Thymus (tissue), 11 donors: ENCODE measurements around the gene KIF14. TPM values are rescaled to one million over a fixed set of nuclear protein-coding genes. Genes with fewer than 3 reads are reported as not detected.
"Not testable (repeated sequence)": the region's sequence is repeated elsewhere in the genome, so short reads cannot be mapped to it uniquely, and the experiment has no call there.

Experiments
- DNase-seq, 9 donors: peaks; one replicate each; pipeline ENCODE4 v3.0.0-alpha.2; 2013; ENCODE audit warnings: low spot score in 9 of 9, low read depth in 6 of 9, missing footprints in 1 of 9
- H3K27ac ChIP-seq, 2 donors: one replicate each; pipeline ENCODE4 v1.5.1; 2013; ENCODE audit warnings: control low read depth in 1 of 2, low read depth in 1 of 2, low read length in 1 of 2, mild to moderate bottlenecking in 1 of 2, moderate library complexity in 1 of 2
- H3K27me3 ChIP-seq, 2 donors: one replicate each; pipeline ENCODE4 v1.5.1; 2013; ENCODE audit warnings: low read length in 1 of 2; ENCODE audit not compliant: control insufficient read depth in 2 of 2, insufficient read depth in 1 of 2
- H3K36me3 ChIP-seq, 2 donors: one replicate each; pipeline ENCODE4 v1.5.1; 2013; ENCODE audit warnings: low read length in 1 of 2, mild to moderate bottlenecking in 1 of 2, moderate library complexity in 1 of 2; ENCODE audit not compliant: control insufficient read depth in 2 of 2, insufficient read depth in 2 of 2
- H3K4me1 ChIP-seq, 2 donors: one replicate each; pipeline ENCODE4 v1.5.1; 2013; ENCODE audit warnings: low read length in 2 of 2; ENCODE audit not compliant: control insufficient read depth in 2 of 2, insufficient read depth in 2 of 2
- H3K4me3 ChIP-seq, 2 donors: one replicate each; pipeline ENCODE4 v1.5.1; 2013; ENCODE audit warnings: low read length in 2 of 2, control low read depth in 1 of 2, mild to moderate bottlenecking in 1 of 2
- H3K9me3 ChIP-seq, 2 donors: one replicate each; pipeline ENCODE4 v1.5.1; 2013; ENCODE audit warnings: low read length in 1 of 2, mild to moderate bottlenecking in 1 of 2; ENCODE audit not compliant: control insufficient read depth in 2 of 2, insufficient read depth in 1 of 2
- WGBS: extraction: QIAGEN DNeasy Blood & Tissue Kit; methylation state at CpG from one replicate; pipeline ENCODE4 v1.1.7; 2013; 5-methylcytosine and 5-hydroxymethylcytosine counted together
- polyA plus RNA-seq: library from polyadenylated mRNA; stranded (reverse); fragments of 200-250 nt; gene quantifications from one replicate; pipeline ENCODE4 v1.2.3, GENCODE V29; 2013
- total RNA-seq: library from RNA; stranded (reverse); fragments of 120-200 nt; gene quantifications from one replicate; pipeline ENCODE4 v1.2.4, GENCODE V29; 2013
- donor health status: healthy.

KIF14 gene
- total and polyA plus RNA-seq, 2 donors, result 1.4 to 14.4 TPM

DNA sequence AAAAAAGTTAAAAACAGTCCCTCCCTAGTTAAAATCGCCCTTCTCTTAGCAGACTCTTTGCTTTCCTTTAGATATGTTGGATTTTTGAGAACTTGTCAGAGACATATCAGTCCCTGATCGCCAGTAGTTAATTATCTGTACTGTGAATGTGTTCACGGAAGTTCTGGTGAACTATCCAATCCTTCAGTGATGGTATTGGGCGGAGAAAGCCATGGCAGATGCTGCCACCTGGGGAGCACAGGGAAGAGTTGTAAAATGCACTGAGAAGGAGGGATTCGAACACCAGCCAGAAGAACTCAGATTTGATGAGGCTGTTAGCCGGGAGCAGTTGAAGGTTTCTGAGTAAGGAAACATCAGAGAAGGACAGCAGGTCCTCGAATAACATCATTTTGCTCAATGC, 17.5 kb upstream of the KIF14 start:
- no peaks in the 10 kb centered on the region for H3K9me3 ChIP-seq
- H3K27me3 ChIP-seq, result no peaks in the 10 kb centered on the region
- H3K4me1 ChIP-seq, result no peaks in the 10 kb centered on the region
- WGBS, result 98% methylated on average over 7 of the region's 7 CpGs
- no peak for DNase-seq
- peaks cover 0 to 10% of the 10 kb centered on the region in 2 donors for H3K36me3 ChIP-seq
- H3K27ac ChIP-seq, result no peak overlapping the region
- no peak overlapping the region for H3K4me3 ChIP-seq

GRCh38 chr1:200636681-200637080, 16.1 kb upstream of the KIF14 start:
- Histone ChIP-seq H3K27me3 (no peaks in the 10 kb centered on the region), H3K4me3 (no peak overlapping the region), H3K36me3 (peaks cover 0 to 6% of the 10 kb centered on the region in 2 donors), H3K9me3 (no peaks in the 10 kb centered on the region), H3K4me1 (no peaks in the 10 kb centered on the region), H3K27ac (no peak overlapping the region)
- DNase-seq, result no peak
- over 99% methylated on average over 2 of the region's 2 CpGs for WGBS

DNA sequence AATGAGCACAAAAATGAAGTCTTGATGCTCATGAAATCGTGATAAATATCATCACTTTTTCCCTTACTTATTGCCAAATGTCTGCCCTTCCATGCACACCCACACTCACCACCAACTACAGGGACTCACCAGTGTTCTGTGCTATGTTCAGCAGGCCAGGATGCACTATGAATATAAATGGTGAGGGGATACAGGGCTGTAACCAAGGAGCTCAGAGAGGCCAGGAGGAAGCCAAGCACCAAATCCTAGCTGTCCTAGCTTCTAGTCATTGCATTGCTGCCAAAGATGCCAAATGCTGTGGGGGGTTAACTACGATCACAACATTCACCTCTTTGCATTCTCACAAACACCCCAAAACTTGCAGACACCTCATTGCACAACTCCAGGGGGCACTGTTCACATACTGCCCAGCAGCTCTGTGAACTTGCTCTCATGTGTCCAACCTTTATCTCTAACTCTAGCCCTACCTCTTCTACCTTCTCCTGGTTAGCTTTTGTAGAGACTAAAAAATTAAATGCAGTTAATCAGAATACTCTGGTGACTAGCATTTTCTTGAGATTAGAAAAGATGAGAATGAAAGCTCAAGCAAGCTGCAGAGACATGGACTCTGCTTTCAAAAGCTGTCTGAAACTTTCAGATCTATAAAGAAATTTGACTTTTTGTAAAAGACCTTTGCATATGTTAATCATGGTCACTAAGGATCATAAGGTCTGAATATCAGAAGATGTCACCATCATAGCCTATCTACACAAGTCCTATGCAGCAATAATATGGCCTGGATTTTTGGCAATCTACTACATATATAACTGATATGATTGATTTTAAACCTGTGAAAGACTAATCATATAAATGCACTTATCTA, 13.9 kb upstream of the KIF14 start:
- H3K4me1 ChIP-seq, result no peaks in the 10 kb centered on the region
- WGBS, result 49% methylated on average over 2 of the region's 2 CpGs
- H3K9me3 ChIP-seq, result no peaks in the 10 kb centered on the region
- DNase-seq, result no peak
- no peak overlapping the region for H3K27ac ChIP-seq
- no peaks in the 10 kb centered on the region for H3K36me3 ChIP-seq
- H3K4me3 ChIP-seq, result no peak overlapping the region
- no peaks in the 10 kb centered on the region for H3K27me3 ChIP-seq

- WGBS, result 99% methylated on average over 1 of the region's 1 CpG
- Histone ChIP-seq H3K4me1 (peaks cover 0 to 8% of the 10 kb centered on the region in 2 donors), H3K27ac (no peak overlapping the region), H3K9me3 (no peaks in the 10 kb centered on the region), H3K36me3 (no peaks in the 10 kb centered on the region), H3K4me3 (no peak overlapping the region), H3K27me3 (no peaks in the 10 kb centered on the region)
- DNase-seq, result no peak
These were observed 10.8 kb upstream of the KIF14 start for GRCh38 chr1:200631375-200631774.

DNA sequence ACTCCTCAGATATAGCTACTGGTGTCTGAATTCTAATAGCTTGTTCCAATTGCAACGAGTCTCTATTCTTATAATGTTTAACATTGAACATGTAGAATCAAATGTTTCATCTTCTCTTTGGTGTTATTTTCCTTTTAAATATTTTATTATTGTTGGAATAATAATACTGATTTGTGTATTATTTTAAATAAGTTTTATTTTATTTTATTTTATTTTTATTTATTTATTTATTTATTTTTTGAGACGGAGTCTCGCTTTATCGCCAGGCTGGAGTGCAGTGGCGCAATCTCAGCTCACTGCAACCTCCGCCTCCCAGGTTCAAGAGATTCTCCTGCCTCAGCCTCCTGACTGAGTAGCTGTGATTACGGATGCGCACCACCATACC, 10.0 kb upstream of the KIF14 start:
- not testable (repeated sequence) for H3K4me1 ChIP-seq, DNase-seq, H3K9me3 ChIP-seq, H3K27me3 ChIP-seq, H3K4me3 ChIP-seq, H3K27ac ChIP-seq, H3K36me3 ChIP-seq
- 99% methylated on average over 8 of the region's 8 CpGs for WGBS

DNA sequence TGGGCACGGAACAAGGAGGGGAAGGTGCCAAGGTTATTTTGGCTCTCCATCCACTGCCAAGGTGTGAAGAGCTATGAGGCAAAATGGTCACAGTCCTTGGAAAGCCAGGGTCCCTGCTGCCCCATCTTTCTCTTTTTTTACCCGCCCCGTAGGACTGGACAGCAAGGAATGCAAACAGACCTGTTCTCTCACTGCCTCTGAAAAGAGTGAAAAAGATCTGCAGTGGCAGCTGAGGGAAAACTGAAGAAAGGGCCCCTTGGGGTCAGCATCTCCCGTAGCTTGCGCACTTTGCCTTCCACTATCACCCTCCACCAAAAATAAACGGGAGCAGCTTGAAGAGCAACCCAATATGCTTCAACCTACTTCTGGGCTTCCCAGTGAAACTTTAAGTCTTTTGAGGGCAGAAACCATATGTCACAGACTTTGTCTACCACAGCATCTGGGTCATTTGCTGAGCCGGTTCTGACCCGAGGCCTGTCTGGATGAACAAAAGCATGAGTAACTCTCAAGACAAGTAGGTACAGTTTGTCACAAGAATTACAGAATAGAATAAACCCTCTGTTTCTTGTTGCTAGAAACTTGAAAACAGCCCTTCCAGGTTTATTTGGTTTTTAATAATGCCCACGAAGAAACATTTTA, 9.4 kb upstream of the KIF14 start:
- WGBS, result 92% methylated on average over 9 of the region's 9 CpGs
- DNase-seq, result no peak
- Histone ChIP-seq H3K36me3 (no peaks in the 10 kb centered on the region), H3K4me1 (peaks cover 0 to 8% of the 10 kb centered on the region in 2 donors), H3K27me3 (no peaks in the 10 kb centered on the region), H3K9me3 (no peaks in the 10 kb centered on the region), H3K27ac (no peak overlapping the region), H3K4me3 (no peak overlapping the region)

DNA sequence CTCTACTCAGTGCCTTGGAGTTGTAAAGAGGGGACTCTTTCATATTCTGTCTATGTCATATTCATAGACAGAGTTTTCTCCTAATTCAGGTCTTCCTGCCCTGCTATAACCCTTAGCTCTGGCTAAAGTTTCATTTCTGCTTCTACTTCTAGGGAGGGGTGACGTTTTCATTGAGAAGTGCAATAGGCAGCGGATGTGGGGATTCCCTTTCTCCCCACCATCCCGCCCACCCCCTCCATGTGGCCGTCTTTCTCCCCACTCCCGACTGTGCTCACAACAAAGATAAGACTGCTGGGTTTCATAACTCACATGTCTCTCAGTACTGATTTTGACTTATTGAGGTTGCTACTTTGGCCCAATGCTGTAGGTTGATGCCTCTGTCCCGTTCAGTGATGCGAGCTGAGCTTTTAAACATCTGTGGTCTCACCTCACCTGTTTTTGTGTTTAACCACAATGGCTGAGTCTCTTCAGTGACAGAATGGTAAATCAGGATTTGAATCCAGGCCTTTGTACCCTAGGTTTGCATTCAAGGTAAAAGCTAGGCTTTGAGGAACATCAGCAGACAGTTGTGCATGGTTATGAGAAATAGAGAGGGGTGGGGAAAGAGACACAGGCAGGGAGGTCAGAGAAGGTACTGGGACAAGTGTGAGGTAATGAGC, 7.8 kb upstream of the KIF14 start:
- Histone ChIP-seq H3K9me3 (no peaks in the 10 kb centered on the region), H3K27me3 (no peaks in the 10 kb centered on the region), H3K4me1 (peaks cover 0 to 8% of the 10 kb centered on the region in 2 donors), H3K27ac (peak overlapping the region in 1 of 2 donors; percentile 15), H3K36me3 (no peaks in the 10 kb centered on the region), H3K4me3 (no peak overlapping the region)
- peak in 1 of 9 donors; percentile 34 for DNase-seq
- 87% methylated on average over 7 of the region's 7 CpGs for WGBS

- Histone ChIP-seq H3K27ac (peak overlapping the region in 1 of 2 donors; percentile 15), H3K27me3 (no peaks in the 10 kb centered on the region), H3K4me3 (no peak overlapping the region), H3K9me3 (no peaks in the 10 kb centered on the region), H3K4me1 (peaks cover 0 to 8% of the 10 kb centered on the region in 2 donors), H3K36me3 (no peaks in the 10 kb centered on the region)
- 93% methylated on average over 1 of the region's 1 CpG for WGBS
- no peak for DNase-seq
These were observed 7.1 kb upstream of the KIF14 start for GRCh38 chr1:200627575-200628222.
